ENCODE data around the gene SSRP1. TPM values are rescaled to one million over a fixed set of nuclear protein-coding genes. Genes with fewer than 3 reads are reported as not detected.

Gene SSRP1
- total and polyA plus RNA-seq, 2 of the 13 experiments (the other 11 are each of a cell fraction or from before 2014, with no cell fraction given): 93.6 to 129 TPM

DNA sequence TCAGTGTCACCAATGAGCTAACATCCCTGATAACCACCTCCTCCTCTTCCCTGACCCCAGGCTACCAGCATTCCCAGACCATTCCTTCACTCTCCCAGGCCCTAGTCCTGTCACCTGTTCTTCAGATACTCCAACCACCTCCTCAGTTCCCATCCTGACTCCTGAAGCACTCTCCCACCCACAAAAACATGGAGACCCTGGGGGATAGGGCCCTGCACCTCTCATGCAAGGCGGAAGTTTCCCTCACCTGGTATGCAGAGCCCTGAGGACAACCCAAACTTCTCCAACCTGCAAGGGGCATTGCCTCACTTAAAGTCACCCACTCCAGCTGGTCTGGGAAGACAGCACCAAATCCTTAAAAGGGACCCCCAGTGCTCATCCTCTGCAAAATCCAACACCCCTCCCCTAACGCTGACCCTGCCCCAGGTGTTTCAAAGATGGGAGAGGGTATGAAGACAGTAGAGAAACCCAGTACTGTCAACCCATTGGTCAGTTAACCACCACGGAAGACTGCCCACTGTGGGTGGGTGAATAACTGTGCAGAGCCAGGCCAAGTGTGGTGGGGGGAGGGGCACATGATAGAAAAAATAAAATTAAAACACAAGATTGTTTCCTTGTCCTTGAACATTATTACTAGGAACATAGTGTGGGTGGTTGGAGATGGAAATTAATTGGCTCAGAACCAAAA, 12.4 kb downstream of the SSRP1 start:
- no peak overlapping the region for H2AFZ ChIP-seq (ENCODE audit: low read length)
- H3K9me3 ChIP-seq (ENCODE audit: low read length): no peaks in the 10 kb centered on the region
- peak overlapping the region; percentile 71 to 88 (median 76) for H3K4me3 ChIP-seq (replicated peaks in 1 of 3; ENCODE audit: insufficient read depth in 1 of 3, low read depth in 2 of 3, low read length in 3 of 3)
- in situ Hi-C loops (cut with HindIII; ENCODE audit: extremely low pct_ligation_motif_present, low pct_unique_long_range_greater_than_20kb) (no loop called here), intact Hi-C loops (cut with micrococcal nuclease; ENCODE audit: unreplicated experiment) (no loop called here)
- H3K36me3 ChIP-seq (replicated peaks in 1 of 2; ENCODE audit: control insufficient read depth in 1 of 2, insufficient read depth in 2 of 2, low read length in 2 of 2): peaks cover 20 to 35% of the 10 kb centered on the region in 2 experiments; a peak in 4 of 5 replicates
- ATAC-seq: no peak
- no peak for FAIRE-seq
- TF ChIP-seq, protein P1, sequence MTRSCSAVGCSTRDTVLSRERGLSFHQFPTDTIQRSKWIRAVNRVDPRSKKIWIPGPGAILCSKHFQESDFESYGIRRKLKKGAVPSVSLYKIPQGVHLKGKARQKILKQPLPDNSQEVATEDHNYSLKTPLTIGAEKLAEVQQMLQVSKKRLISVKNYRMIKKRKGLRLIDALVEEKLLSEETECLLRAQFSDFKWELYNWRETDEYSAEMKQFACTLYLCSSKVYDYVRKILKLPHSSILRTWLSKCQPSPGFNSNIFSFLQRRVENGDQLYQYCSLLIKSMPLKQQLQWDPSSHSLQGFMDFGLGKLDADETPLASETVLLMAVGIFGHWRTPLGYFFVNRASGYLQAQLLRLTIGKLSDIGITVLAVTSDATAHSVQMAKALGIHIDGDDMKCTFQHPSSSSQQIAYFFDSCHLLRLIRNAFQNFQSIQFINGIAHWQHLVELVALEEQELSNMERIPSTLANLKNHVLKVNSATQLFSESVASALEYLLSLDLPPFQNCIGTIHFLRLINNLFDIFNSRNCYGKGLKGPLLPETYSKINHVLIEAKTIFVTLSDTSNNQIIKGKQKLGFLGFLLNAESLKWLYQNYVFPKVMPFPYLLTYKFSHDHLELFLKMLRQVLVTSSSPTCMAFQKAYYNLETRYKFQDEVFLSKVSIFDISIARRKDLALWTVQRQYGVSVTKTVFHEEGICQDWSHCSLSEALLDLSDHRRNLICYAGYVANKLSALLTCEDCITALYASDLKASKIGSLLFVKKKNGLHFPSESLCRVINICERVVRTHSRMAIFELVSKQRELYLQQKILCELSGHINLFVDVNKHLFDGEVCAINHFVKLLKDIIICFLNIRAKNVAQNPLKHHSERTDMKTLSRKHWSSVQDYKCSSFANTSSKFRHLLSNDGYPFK (CRISPR knock-in tag; IDR thresholded peaks at IDR 0.05; ENCODE audit: borderline replicate concordance): 0 out of 2 replicates have a peak, but pooled peaks have one; percentile 13
- TF ChIP-seq, protein P2, sequence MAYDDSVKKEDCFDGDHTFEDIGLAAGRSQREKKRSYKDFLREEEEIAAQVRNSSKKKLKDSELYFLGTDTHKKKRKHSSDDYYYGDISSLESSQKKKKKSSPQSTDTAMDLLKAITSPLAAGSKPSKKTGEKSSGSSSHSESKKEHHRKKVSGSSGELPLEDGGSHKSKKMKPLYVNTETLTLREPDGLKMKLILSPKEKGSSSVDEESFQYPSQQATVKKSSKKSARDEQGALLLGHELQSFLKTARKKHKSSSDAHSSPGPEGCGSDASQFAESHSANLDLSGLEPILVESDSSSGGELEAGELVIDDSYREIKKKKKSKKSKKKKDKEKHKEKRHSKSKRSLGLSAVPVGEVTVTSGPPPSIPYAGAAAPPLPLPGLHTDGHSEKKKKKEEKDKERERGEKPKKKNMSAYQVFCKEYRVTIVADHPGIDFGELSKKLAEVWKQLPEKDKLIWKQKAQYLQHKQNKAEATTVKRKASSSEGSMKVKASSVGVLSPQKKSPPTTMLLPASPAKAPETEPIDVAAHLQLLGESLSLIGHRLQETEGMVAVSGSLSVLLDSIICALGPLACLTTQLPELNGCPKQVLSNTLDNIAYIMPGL (CRISPR knock-in tag; IDR thresholded peaks at IDR 0.05; ENCODE audit: borderline replicate concordance in 1 of 2, low read depth in 1 of 2): 0 out of 4 replicates have a peak, but pooled peaks of 1 of the 2 experiments have one; percentile 5
- TF ChIP-seq SNRNP70 (IDR thresholded peaks at IDR 0.05; ENCODE audit: low read depth, low read length) (no peak), JUNB (CRISPR knock-in tag; IDR thresholded peaks at IDR 0.05; ENCODE audit: borderline replicate concordance) (0 out of 2 replicates have a peak, but pooled peaks have one; percentile 20)
- TF ChIP-seq, protein P3, sequence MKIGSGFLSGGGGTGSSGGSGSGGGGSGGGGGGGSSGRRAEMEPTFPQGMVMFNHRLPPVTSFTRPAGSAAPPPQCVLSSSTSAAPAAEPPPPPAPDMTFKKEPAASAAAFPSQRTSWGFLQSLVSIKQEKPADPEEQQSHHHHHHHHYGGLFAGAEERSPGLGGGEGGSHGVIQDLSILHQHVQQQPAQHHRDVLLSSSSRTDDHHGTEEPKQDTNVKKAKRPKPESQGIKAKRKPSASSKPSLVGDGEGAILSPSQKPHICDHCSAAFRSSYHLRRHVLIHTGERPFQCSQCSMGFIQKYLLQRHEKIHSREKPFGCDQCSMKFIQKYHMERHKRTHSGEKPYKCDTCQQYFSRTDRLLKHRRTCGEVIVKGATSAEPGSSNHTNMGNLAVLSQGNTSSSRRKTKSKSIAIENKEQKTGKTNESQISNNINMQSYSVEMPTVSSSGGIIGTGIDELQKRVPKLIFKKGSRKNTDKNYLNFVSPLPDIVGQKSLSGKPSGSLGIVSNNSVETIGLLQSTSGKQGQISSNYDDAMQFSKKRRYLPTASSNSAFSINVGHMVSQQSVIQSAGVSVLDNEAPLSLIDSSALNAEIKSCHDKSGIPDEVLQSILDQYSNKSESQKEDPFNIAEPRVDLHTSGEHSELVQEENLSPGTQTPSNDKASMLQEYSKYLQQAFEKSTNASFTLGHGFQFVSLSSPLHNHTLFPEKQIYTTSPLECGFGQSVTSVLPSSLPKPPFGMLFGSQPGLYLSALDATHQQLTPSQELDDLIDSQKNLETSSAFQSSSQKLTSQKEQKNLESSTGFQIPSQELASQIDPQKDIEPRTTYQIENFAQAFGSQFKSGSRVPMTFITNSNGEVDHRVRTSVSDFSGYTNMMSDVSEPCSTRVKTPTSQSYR (CRISPR knock-in tag; IDR thresholded peaks at IDR 0.05; ENCODE audit: borderline replicate concordance): peak; percentile 49; the same call in 1 of the 2 replicates
- no peak for DNase-seq (ENCODE audit: low spot score)
- H3K9ac ChIP-seq (ENCODE audit: insufficient read depth, low read depth, low read length): peak overlapping the region; percentile 66; the same call in 1 of the 2 replicates
- H3K27me3 ChIP-seq (ENCODE audit: control insufficient read depth in 1 of 2, insufficient read depth in 2 of 2, low read length in 2 of 2): no peaks in the 10 kb centered on the region; a peak in 1 of 5 replicates
- WGBS (ENCODE audit: low lambda C conversion rate): 60% methylated on average over 3 of the region's 3 CpGs
- no TSS peak for BruUV-seq (replicated peaks)
- H4K20me1 ChIP-seq (ENCODE audit: insufficient read depth, low read length): peaks cover 17% of the 10 kb centered on the region; the same call in 1 of the 2 replicates
- peak overlapping the region; percentile 14 for H3K27ac ChIP-seq (ENCODE audit: extremely low read length, insufficient read depth, low read length)
- ChIA-PET POLR2A (interaction anchor here (1.7 to 3.7 kb wide), 5 partner anchors 10 to 15 kb away, joined by 4 to 65 read pairs (median 33); partner anchors contain the start of gene SSRP1), CTCF (ENCODE audit: low intra/inter-chr PET ratio, low total read pairs) (no interaction called here)
- H3K4me2 ChIP-seq (ENCODE audit: low read depth, low read length): peak overlapping the region; percentile 86
- peaks cover 51% of the 10 kb centered on the region for H3K4me1 ChIP-seq (ENCODE audit: insufficient read depth, low read length)
- H3K79me2 ChIP-seq (ENCODE audit: insufficient read depth, low read length): peaks cover 12% of the 10 kb centered on the region

Data from HepG2 (cell line).